OCI-LY1 (cell line): ENCODE results near the gene ITLN2.

Experiments
- H2AFZ ChIP-seq: fragments of 200-600 bp; sonication (generic), shearing (Covaris generic); 2 replicates; pipeline ENCODE4 v1.6.0; 2014; ENCODE audit warnings: antibody characterized with exemption, mild to moderate bottlenecking, low read length
- H3F3A ChIP-seq: fragments of 200-600 bp; sonication (generic), shearing (Covaris generic); 2 replicates; pipeline ENCODE4 v1.6.0; 2014; ENCODE audit warnings: mild to moderate bottlenecking, antibody characterized with exemption, low read length, moderate library complexity; ENCODE audit not compliant: insufficient read depth
- H3K27ac ChIP-seq: fragments of 200-600 bp; sonication (generic); 2 replicates; pipeline ENCODE4 v1.5.1; 2014; ENCODE audit warnings: low read length, mixed run types, mild to moderate bottlenecking, low read depth; ENCODE audit not compliant: poor library complexity, severe bottlenecking
- H3K27me3 ChIP-seq: fragments of 200-600 bp; sonication (generic); 2 replicates; pipeline ENCODE4 v1.6.0; 2014; ENCODE audit warnings: antibody characterized with exemption, mild to moderate bottlenecking, low read length, moderate library complexity; ENCODE audit not compliant: insufficient read depth
- H3K36me3 ChIP-seq: fragments of 200-600 bp; sonication (generic); 2 replicates; pipeline ENCODE4 v1.6.1; 2014; ENCODE audit warnings: mild to moderate bottlenecking, antibody characterized with exemption, low read length, moderate library complexity, mixed read lengths; ENCODE audit not compliant: insufficient read depth
- H3K4me1 ChIP-seq: fragments of 200-600 bp; sonication (generic); 2 replicates; pipeline ENCODE4 v1.5.1; 2014; ENCODE audit warnings: mild to moderate bottlenecking, low read length, moderate library complexity; ENCODE audit not compliant: insufficient read depth, severe bottlenecking
- H3K4me2 ChIP-seq: fragments of 200-600 bp; sonication (generic), shearing (Covaris generic); 2 replicates; pipeline ENCODE4 v1.6.1; 2014; ENCODE audit warnings: low read length
- H3K4me3 ChIP-seq: fragments of 200-600 bp; sonication (generic); 2 replicates; pipeline ENCODE4 v1.5.1; 2014; ENCODE audit warnings: low read length, low read depth, mild to moderate bottlenecking, mixed read lengths; ENCODE audit not compliant: poor library complexity, severe bottlenecking
- H3K79me2 ChIP-seq: fragments of 200-600 bp; shearing (Covaris generic); 2 replicates; pipeline ENCODE4 v1.6.1; 2016; ENCODE audit warnings: mixed run types, low read length, mixed read lengths; ENCODE audit not compliant: insufficient read depth
- H3K9ac ChIP-seq: fragments of 200-600 bp; sonication (generic), shearing (Covaris generic); 2 replicates; pipeline ENCODE4 v1.6.1; 2014; ENCODE audit warnings: mild to moderate bottlenecking, low read length, mixed read lengths
- H3K9me2 ChIP-seq: fragments of 200-600 bp; sonication (generic), shearing (Covaris generic); 2 replicates; pipeline ENCODE4 v1.6.1; 2014; ENCODE audit warnings: low read depth, mild to moderate bottlenecking, low read length, mixed read lengths
- H3K9me3 ChIP-seq: fragments of 200-600 bp; shearing (Covaris generic); 2 replicates; pipeline ENCODE4 v1.6.1; 2014; ENCODE audit warnings: low read length, mixed read lengths
- H4K20me1 ChIP-seq: fragments of 200-600 bp; sonication (generic), shearing (Covaris generic); 2 replicates; pipeline ENCODE4 v1.6.0; 2016; ENCODE audit warnings: mild to moderate bottlenecking, low read length; ENCODE audit not compliant: insufficient read depth
- CTCF ChIP-seq: fragments of 200-600 bp; sonication (generic), shearing (Covaris generic); IDR thresholded peaks from 2 replicates; pipeline ENCODE4 v1.5.1; 2017; ENCODE audit warnings: mild to moderate bottlenecking, antibody characterized with exemption, low read length, moderate library complexity, mixed read lengths
- EZH2 ChIP-seq: fragments of 200-600 bp; sonication (generic), shearing (Covaris generic); IDR thresholded peaks from 2 replicates; pipeline ENCODE4 v1.8.0; 2017; ENCODE audit warnings: borderline replicate concordance, mixed run types, mild to moderate bottlenecking, antibody characterized with exemption, low read length, moderate library complexity, mixed read lengths

Gene ITLN2

GRCh38 chr1:160985723-160986122 is 31.1 kb upstream of the ITLN2 start:
- H3K27ac ChIP-seq, result no peak overlapping the region
- no peak overlapping the region for H3K4me2 ChIP-seq
- peaks cover 3% of the 10 kb centered on the region for H3K4me1 ChIP-seq
- no peaks in the 10 kb centered on the region for H4K20me1 ChIP-seq
- no peak for TF ChIP-seq EZH2
- no peak for TF ChIP-seq CTCF
- H3K9me2 ChIP-seq, result no peaks in the 10 kb centered on the region
- no peaks in the 10 kb centered on the region for H3K36me3 ChIP-seq
- H3K79me2 ChIP-seq, result no peaks in the 10 kb centered on the region
- H3K9me3 ChIP-seq, result no peaks in the 10 kb centered on the region
- no peak overlapping the region for H3K9ac ChIP-seq
- 0 out of 2 replicates have a peak, but pooled peaks cover 2% of the 10 kb centered on the region for H3F3A ChIP-seq
- no peak overlapping the region for H3K4me3 ChIP-seq
- H3K27me3 ChIP-seq, result no peaks in the 10 kb centered on the region
- no peak overlapping the region for H2AFZ ChIP-seq

GRCh38 chr1:160981584-160982411 is 27.2 kb upstream of the ITLN2 start:
- Histone ChIP-seq H3K4me3 (no peak overlapping the region), H3F3A (no peaks in the 10 kb centered on the region), H3K36me3 (no peaks in the 10 kb centered on the region), H2AFZ (no peak overlapping the region), H3K79me2 (no peaks in the 10 kb centered on the region), H4K20me1 (no peaks in the 10 kb centered on the region), H3K4me1 (no peaks in the 10 kb centered on the region), H3K27me3 (no peaks in the 10 kb centered on the region), H3K9me2 (no peaks in the 10 kb centered on the region), H3K27ac (no peak overlapping the region), H3K9ac (no peak overlapping the region), H3K4me2 (no peak overlapping the region), H3K9me3 (no peaks in the 10 kb centered on the region)
- TF ChIP-seq CTCF, result no peak
- TF ChIP-seq EZH2, result no peak

GRCh38 chr1:160979286-160979685 is 24.7 kb upstream of the ITLN2 start:
- Histone ChIP-seq H3K4me1 (no peaks in the 10 kb centered on the region), H3K4me3 (no peak overlapping the region), H4K20me1 (no peaks in the 10 kb centered on the region), H3K9me2 (no peaks in the 10 kb centered on the region), H3F3A (no peaks in the 10 kb centered on the region), H3K79me2 (no peaks in the 10 kb centered on the region), H3K4me2 (no peak overlapping the region), H3K9ac (no peak overlapping the region), H3K27ac (no peak overlapping the region), H3K27me3 (no peaks in the 10 kb centered on the region; the same call in 1 of the 2 replicates), H2AFZ (no peak overlapping the region), H3K36me3 (no peaks in the 10 kb centered on the region), H3K9me3 (no peaks in the 10 kb centered on the region)
- no peak for TF ChIP-seq CTCF
- TF ChIP-seq EZH2, result no peak
